ENCODE measurements around the gene LRBA. TPM values are rescaled to one million over a fixed set of nuclear protein-coding genes. Genes with fewer than 3 reads are reported as not detected.

The LRBA gene
- total and polyA plus RNA-seq, 2 donors (not counting 3 experiments of a cell fraction or from before 2014, with no cell fraction given) = 18.0 to 35.1 TPM

- Histone ChIP-seq H4K20me1 (replicated peaks; ENCODE audit: control insufficient read depth, extremely low read depth, insufficient read depth, low read length) (no peaks in the 10 kb centered on the region), H3K79me2 (ENCODE audit: control insufficient read depth, insufficient read depth, low read length) (no peaks in the 10 kb centered on the region), H3K4me1 (ENCODE audit: control insufficient read depth, extremely low read depth, insufficient read depth, low read length) (no peaks in the 10 kb centered on the region), H3K27me3 (ENCODE audit: control insufficient read depth in 2 of 2, insufficient read depth in 2 of 2, low read length in 2 of 2) (no peaks in the 10 kb centered on the region), H3K4me3 (replicated peaks in 1 of 3; ENCODE audit: insufficient read depth in 1 of 3, low read depth in 1 of 3, low read length in 3 of 3) (no peak overlapping the region), H3K9me1 (replicated peaks; ENCODE audit: control insufficient read depth, extremely low read depth, insufficient read depth, low read length) (no peaks in the 10 kb centered on the region), H3K27ac (ENCODE audit: insufficient read depth, low read depth, low read length) (no peak overlapping the region), H3K9ac (replicated peaks; ENCODE audit: extremely low read depth, insufficient read depth, low read length) (no peak overlapping the region), H3K36me3 (ENCODE audit: control insufficient read depth in 2 of 2, extremely low read depth in 1 of 2, insufficient read depth in 2 of 2, low read length in 2 of 2) (no peaks in the 10 kb centered on the region), H3K4me2 (ENCODE audit: insufficient read depth, low read length) (no peak overlapping the region), H3K9me3 (replicated peaks; ENCODE audit: control insufficient read depth, insufficient read depth, low read length) (no peaks in the 10 kb centered on the region), H2AFZ (ENCODE audit: low read depth, low read length) (no peak overlapping the region)
- ChIA-PET CTCF (interaction anchor here (0.6 to 2.9 kb wide), 4 partner anchors 10 to 144 kb away, joined by 3 to 10 read pairs (median 6); no protein-coding TSS in a partner anchor), POLR2A (no interaction called here)
- dilution Hi-C loops (cut with MboI; ENCODE audit: extremely low pct_ligation_motif_present, low sequenced_read_pairs) = no loop called here
- FAIRE-seq (no peak), DNase-seq (ENCODE audit: low read depth, low spot score) (peak; percentile 45)
- no TSS peak for BruUV-seq (replicated peaks)
- TF ChIP-seq FOS (IDR thresholded peaks at IDR 0.05; ENCODE audit: borderline replicate concordance, insufficient read depth, low read length) (no peak), JUN (IDR thresholded peaks at IDR 0.05; ENCODE audit: borderline replicate concordance, insufficient read depth, insufficient read length, low read depth) (no peak), EZH2 (IDR thresholded peaks at IDR 0.05; ENCODE audit: borderline replicate concordance, low read depth, low read length, severe bottlenecking) (no peak), POLR2A (IDR thresholded peaks at IDR 0.05; ENCODE audit: low read depth, low read length) (no peak), MYC (IDR thresholded peaks at IDR 0.05; ENCODE audit: low read depth, low read length) (no peak), POLR2AphosphoS5 (IDR thresholded peaks at IDR 0.05; ENCODE audit: insufficient read depth, low read depth, low read length) (no peak), CTCF (IDR thresholded peaks at IDR 0.05; ENCODE audit: extremely low read depth in 1 of 2, insufficient read depth in 1 of 2, low read depth in 1 of 2, low read length in 2 of 2) (no peak), GATA2 (IDR thresholded peaks at IDR 0.05; ENCODE audit: insufficient read depth, insufficient read length, low read depth, low read length) (no peak)
- intact Hi-C loops (cut with micrococcal nuclease) = no loop called here
Observed at GRCh38 chr4:150722908-150723362, 292.1 kb downstream of the LRBA start.
